Thyroid gland (tissue), 4 donors: ENCODE results near the gene EDC3.

Source experiments
- CTCF ChIP-seq, 6 experiments: fragments of 200-600 bp in 3 of 6; fragments of 450-650 bp in 3 of 6; sonication (generic) in 3 of 6; IDR thresholded peaks; one replicate each; pipeline ENCODE4 v1.5.1; 2016 to 2019; ENCODE audit warnings: antibody characterized with exemption in 6 of 6, mild to moderate bottlenecking in 2 of 6, inconsistent platforms in 1 of 6, moderate library complexity in 1 of 6
- POLR2A ChIP-seq, 2 donors: fragments of 450-650 bp; IDR thresholded peaks; one replicate each; pipeline ENCODE4 v1.6.1; 2017; ENCODE audit warnings: antibody characterized with exemption in 2 of 2, mild to moderate bottlenecking in 2 of 2, moderate library complexity in 1 of 2

DNA sequence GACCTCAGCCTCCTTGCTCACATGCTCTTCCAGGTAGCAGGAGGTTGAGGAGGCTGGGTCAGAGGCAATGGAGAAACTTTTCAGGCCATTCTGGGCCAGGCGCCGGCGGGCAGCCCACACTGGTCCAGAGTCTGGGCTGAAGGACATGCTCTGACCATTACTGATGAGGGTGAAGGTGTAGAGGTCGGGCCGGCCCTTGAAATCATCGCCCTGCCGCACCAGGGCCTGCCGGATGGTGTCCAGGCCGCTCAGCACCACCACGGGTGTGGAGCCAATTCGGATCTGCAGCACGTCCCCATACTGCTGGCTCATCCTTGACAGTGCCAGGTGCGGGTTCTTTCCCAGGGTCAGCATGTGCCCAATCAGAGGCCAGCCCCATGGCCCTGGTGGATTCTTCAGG lies 26.8 kb upstream of the EDC3 start:
- TF ChIP-seq CTCF (IDR thresholded peaks at IDR 0.05) (no peak), POLR2A (IDR thresholded peaks at IDR 0.05) (no peak)
